GM11168 (cell line): ENCODE data around the gene SRP54.
"Not testable (repeated sequence)": the region's sequence is repeated elsewhere in the genome, so short reads cannot be mapped to it uniquely, and the experiment has no call there.

Source experiments
- in situ Hi-C: fragments of 300-500 bp; cut with MboI; formaldehyde crosslinking; loops from one replicate; pipeline ENCODE4 v1.12.0; 2022; ENCODE audit warnings: low sequenced_read_pairs; ENCODE audit not compliant: unreplicated experiment

Gene SRP54

DNA sequence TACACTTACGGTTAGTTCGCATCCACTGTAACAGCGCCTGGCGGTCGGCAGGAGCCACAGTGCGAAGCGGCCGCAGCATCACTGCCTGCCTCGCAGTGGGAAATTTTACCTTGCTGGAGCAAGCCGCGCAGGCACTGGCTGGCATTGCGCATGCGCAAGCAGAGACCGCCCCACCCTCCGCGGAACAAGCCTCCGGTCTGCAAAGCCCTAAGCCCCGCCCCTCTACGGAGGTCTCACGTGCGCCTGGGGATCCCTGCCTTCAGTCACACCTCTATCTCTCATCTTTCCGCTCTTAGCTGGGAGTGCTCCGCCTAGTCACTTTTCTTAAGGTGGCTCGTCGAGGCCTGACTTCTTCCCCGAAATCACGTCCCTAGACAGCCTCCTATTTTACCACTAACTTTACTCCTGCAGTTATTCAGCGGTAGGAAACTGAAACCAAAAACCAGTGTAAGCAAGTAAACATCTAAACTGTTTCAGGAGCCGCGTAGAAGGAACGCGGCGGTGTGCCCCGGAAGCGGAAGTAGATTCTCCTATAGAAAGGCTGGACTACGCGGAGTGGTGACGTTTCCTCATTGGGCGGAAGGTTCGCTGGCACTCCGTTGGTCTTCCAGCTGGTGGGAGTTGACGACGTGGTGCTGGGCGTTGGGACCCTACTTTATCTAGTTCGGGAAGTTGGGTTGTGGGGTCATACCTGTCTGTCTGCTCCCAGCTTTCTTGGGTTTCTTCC, at the start of gene SRP54:
TSS of gene SRP54 (plus strand) at position 572 of the 727 bp plus-strand sequence. CDS start 13,718 bp downstream, outside the sequence.
- in situ Hi-C loops: no loop called here

- in situ Hi-C loops: no loop called here
Measured at GRCh38 chr14:34933301-34933700, 49.5 kb upstream of the SRP54 start.

- in situ Hi-C loops: no loop called here
Measured at GRCh38 chr14:34935488-34935887, 47.3 kb upstream of the SRP54 start.

- in situ Hi-C loops: no loop called here
Measured at GRCh38 chr14:34937442-34937841, 45.4 kb upstream of the SRP54 start.

DNA sequence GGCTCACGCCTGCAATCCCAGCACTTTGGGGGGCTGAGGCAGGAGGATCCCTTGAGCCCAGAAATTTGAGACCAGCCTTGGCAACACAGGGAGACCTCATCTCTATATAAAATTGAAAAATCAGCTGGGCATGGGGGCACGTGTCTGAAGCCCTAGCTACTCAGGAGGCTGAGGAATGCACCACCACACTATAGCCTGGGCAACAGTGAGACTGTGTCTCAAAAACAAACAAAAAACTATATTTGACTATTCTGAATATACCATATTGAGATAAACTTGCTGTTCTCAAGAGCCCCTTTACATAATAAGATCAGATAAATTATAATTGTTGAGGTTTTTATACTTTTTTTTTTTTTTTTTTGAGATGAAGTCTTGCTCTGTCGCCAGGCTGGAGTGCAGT, 44.9 kb upstream of the SRP54 start:
- in situ Hi-C loops: no loop called here

DNA sequence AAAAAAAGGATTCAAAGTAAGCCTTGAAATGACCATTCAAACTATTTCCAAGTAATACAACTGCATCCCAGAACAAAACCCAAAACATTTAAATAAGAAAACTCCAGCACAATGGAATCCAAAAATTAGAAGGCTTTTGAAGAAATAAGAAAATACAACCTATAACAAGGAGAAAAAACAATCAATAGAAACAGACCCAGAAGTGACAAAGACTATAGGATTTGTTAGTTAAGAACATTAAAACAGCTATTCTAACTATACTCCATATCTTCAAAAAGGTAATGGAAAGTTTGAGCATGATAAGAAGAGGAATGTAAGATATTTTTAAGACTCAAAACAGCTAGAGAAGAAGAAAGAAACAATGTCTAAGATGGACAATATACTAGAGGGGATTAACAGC, 39.3 kb upstream of the SRP54 start:
- in situ Hi-C loops: no loop called here

- in situ Hi-C loops: no loop called here
Measured at GRCh38 chr14:34944744-34945143, 38.0 kb upstream of the SRP54 start.

GRCh38 chr14:34946699-34947098, 36.1 kb upstream of the SRP54 start:
- in situ Hi-C loops: no loop called here

GRCh38 chr14:34951286-34951685, 31.5 kb upstream of the SRP54 start:
- in situ Hi-C loops: no loop called here

GRCh38 chr14:34956931-34957330, 25.9 kb upstream of the SRP54 start:
- in situ Hi-C loops: no loop called here

DNA sequence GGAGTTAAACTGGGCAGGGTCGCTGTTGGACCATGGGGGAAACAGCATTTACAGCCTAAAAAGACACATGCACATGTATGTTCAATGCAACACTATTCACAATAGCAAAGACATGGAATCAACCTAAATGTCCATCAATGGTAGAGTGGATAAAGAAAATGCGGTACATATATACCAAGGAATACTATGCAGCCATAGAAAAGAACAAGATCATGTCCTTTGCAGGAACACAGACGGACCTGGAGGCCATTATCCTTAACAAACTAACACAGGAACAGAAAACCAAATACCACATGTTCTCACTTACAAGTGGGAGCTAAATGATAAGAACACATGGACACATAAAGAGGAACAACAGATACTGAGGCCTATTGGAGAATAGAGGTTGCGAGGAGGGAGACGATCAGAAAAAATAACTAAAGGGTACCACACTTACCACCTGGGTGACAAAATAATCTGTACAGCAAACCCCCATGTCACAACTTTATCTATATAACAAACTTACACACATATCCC, 25.0 kb upstream of the SRP54 start:
- in situ Hi-C loops: no loop called here

DNA sequence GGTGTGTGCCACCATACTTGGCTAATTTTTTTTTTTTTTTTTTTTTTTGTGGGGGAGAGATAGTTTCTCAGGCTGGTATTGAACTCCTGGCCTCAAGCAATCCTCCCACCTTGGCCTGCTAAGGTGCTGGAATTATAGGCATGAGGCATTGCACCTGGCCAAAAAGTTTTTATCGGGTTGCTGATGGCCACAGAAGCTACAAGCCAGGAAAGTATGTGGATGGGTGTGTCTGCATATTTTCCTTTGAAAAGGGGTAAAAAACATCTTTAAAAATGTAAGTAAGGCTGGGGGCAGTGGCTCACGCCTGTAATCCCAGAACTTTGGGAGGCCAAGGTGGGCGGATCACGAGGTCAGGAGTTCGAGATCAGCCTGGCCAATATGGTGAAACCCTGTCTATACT, 20.7 kb upstream of the SRP54 start:
- in situ Hi-C loops: not testable (repeated sequence)

GRCh38 chr14:34964977-34965764, 17.6 kb upstream of the SRP54 start:
- in situ Hi-C loops: no loop called here

DNA sequence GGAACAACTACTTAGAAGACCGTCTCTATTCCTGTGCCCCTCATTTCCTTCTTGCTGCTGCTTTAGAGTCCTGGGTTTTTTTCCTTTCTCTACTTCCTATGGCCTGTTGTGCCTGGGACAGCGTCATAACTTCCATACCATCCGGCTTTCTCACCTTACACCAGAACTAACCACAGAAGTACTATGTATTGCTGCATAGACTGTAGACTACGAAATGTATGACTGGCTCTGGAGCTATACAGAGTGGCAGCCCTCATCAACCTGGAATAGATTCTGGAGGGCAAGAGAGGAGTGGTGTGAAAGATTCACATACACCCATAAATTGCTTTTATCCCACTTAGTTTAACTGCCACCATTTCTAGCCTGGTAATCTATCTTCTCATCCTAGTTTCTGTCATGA, 16.9 kb upstream of the SRP54 start:
- in situ Hi-C loops: no loop called here

GRCh38 chr14:34966413-34966812, 16.4 kb upstream of the SRP54 start:
- in situ Hi-C loops: no loop called here

- in situ Hi-C loops: no loop called here
Measured at GRCh38 chr14:34970665-34971064, 12.1 kb upstream of the SRP54 start.

DNA sequence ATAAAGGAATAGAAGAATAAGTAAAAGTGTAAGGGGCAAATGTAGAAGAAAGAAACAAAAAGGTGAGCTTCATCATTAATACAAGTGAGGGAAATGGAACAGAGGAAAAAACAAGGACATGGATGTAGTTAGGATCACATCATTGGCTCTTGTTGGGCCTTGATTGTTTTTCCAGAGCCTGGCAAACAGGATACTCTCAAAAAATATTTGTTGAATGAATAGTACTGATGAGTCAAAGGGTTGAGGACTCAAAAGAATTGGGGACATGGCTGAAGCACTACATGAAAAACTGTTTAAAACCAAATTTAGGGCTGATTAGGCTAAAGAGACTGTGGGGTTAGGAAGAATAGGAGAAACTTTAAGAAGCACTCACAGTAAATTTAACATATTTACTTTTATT, 11.4 kb upstream of the SRP54 start:
- in situ Hi-C loops: no loop called here

GRCh38 chr14:34971801-34972200, 11.0 kb upstream of the SRP54 start:
- in situ Hi-C loops: no loop called here

DNA sequence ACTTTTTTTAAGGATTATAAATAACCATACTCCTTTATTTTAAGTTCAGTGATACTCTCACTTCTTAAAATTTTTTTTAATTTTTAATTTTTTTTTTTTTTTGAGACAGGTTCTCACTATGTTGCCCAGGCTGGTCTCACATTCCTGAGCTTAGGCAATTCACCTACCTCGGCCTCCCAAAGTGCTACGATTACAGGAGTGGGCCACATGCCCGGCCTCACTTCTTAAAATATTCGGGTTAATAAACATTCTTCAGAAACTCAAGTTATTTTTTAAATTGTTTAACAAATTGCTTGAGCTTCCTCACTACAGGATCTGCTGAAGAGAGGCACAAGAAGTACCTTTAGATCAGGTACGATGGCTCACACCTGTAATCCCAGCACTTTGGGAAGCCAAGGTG, 4.3 kb upstream of the SRP54 start:
- in situ Hi-C loops: no loop called here

DNA sequence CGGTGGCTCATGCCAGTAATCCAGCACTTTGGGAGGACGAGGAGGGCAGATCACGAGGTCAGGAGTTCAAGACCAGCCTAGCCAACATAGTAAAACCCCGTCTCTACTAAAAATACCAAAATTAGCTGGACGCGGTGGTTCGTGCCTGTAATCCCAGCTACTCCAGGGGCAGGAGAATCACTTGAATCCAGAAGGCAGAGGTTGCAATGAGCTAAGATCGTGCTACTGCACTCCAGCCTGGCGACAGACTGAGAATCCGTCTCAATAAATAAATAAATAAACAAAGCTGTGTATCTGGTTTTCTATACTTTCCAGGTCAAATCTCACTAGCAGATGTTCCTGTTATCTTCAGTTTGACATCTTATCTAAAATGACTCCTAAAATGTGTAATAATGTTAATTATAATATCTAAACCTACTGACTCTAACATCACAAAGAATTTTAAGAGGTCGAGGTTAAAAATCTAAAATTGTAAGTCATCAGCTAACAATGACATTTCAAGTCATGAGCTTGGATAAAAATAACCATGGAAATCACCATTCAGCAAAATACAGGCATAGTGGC, 2.4 kb upstream of the SRP54 start:
- in situ Hi-C loops: no loop called here

GRCh38 chr14:34981743-34982420, 910 bp upstream of the SRP54 start:
- in situ Hi-C loops: no loop called here
